GM18508 (cell line): ENCODE results near the gene RNFT2.

Experiments used
- ATAC-seq: cut with Tn5 transposase; IDR thresholded peaks from one replicate; pipeline ENCODE4 v1.9.1; 2021; ENCODE audit warnings: moderate number of reproducible peaks; ENCODE audit not compliant: insufficient read depth, unreplicated experiment

RNFT2 gene

GRCh38 chr12:116894913-116895312, 156.8 kb downstream of the RNFT2 start:
- ATAC-seq, result no peak

- no peak for ATAC-seq
Measured at GRCh38 chr12:116896411-116896924, 158.4 kb downstream of the RNFT2 start.

GRCh38 chr12:116897476-116897875, 159.4 kb downstream of the RNFT2 start:
- ATAC-seq, result no peak

GRCh38 chr12:116898669-116899068, 160.6 kb downstream of the RNFT2 start:
- ATAC-seq, result no peak

- no peak for ATAC-seq
Measured at GRCh38 chr12:116901612-116902011, 163.5 kb downstream of the RNFT2 start.
